HG03064 (cell line): Measurements from ENCODE around the gene GID4.
"Not testable (repeated sequence)": the region's sequence is repeated elsewhere in the genome, so short reads cannot be mapped to it uniquely, and the experiment has no call there.

Experiments used
- ATAC-seq: cut with Tn5 transposase; IDR thresholded peaks from one replicate; pipeline ENCODE4 v1.9.1; 2021; ENCODE audit warnings: low read depth; ENCODE audit not compliant: unreplicated experiment

Gene GID4

DNA sequence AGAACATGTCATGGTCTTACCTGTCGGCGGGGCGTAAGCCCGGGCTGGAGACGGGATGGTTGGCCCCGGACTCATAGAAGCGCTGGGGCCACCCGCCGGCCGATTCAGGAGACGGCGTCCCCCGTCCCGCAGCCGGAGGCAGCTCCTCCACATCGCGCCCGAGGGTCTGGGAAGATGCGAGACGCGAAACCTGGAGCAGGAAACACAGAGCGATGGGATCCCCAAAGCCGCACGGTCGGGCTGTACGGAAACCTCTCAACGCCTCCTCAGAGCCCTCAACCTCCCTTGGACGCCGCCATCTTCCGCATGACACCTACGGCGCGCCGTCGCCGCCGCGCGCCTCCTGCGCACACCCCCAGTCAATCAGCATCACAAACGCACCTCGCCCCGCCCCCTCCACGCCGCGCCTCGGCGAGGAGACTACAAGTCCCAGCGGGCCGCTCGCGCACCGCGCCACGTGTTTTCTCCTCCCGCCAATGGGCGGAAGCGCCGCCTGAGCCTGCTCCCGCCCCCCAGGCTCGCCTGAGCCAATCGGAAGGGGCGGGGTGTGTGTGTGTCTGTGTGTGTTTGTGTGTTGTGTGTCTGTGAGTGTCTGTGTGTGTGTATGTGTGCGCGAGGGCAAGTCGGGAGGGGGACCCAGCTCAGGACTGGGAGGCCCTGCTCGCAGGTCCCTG, at the start of gene GID4, which contains the start of gene ATPAF2:
GID4 (plus strand) TSS at position 548 of the 674 bp plus-strand sequence; CDS start at position 605, 57 bp downstream.
ATPAF2 (minus strand) TSS at position 308 of the 674 bp plus-strand sequence; CDS start at position 153, 155 bp downstream.
- ATAC-seq, result peak; percentile 78

DNA sequence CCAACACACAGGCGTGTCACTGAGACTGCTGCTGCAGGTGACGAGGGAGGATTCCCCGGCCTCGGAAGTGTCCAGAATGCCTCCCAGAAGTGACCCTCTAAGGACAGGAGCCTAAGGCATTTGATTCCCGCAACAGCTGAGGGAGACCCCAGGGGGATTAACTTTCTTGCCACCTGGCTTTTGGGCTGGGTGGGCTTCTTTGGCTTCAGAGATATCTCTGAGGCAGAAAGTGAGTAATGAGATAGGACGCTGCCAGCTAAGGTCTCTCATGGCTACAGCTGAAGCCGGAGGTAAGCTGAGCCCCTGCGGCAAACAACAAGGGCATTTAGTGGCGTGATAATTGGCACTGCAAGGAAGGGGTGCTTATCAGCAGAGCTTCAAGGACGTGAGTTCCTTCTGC, 49.6 kb upstream of the GID4 start:
- ATAC-seq, result no peak

DNA sequence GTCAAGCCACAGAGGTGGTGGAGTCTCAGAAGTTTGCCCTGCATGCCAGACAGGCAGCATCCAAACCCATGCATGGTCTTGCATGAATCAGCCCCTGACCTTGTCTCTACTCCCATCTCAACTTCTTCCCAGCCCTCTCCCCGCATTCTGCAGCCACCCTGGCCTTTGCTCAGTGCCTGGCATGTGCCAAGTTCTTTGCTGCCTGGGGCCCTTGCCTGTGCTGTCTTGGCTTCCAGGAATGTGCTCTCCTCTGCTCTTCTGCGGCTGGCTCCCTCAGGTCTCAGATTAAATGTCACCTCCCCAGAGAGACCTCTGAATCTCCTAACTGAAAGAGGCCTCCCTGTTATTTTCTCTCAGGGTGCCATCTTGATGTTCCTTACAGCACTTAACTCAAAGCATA, 48.9 kb upstream of the GID4 start:
- no peak for ATAC-seq

DNA sequence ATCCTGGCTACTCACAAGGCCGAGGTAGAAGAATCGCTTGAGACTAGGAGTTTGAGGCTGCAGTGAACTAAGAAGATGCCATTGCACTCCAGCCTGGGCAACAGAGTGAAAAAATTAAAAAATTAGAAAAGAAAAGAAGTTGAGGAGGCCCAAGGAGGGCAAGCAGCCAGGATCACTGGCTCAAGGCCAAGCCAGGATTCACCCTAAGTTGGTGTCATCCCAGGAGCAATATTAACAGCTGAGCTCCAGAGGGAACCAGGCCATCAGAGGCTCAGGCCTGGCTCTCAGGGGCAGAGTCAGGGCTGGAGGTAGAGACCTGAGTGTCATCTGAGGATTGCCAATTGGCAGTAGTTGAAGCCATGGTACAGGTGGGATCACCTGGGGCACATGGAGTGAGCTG, 45.8 kb upstream of the GID4 start:
- ATAC-seq, result no peak

DNA sequence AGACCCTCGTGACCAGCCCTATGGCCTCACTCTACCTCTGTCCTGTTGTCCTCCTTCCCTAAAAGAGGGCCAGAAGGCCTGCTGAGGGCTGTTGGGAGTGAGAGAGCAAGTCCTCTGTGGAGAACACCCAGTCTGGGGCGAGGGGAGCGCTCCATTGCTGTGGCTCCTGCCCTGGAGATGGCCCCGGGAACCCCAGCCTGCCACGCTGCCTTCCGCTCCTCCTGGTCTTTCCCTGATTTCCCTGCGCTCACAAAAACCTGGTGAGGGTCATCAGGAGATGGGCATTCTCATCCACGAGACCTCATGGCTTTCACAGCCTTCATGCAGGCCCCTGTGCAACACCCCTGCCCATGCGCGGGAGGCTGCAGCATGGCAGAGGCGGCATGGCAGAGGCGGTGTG, 45.4 kb upstream of the GID4 start:
- no peak for ATAC-seq

DNA sequence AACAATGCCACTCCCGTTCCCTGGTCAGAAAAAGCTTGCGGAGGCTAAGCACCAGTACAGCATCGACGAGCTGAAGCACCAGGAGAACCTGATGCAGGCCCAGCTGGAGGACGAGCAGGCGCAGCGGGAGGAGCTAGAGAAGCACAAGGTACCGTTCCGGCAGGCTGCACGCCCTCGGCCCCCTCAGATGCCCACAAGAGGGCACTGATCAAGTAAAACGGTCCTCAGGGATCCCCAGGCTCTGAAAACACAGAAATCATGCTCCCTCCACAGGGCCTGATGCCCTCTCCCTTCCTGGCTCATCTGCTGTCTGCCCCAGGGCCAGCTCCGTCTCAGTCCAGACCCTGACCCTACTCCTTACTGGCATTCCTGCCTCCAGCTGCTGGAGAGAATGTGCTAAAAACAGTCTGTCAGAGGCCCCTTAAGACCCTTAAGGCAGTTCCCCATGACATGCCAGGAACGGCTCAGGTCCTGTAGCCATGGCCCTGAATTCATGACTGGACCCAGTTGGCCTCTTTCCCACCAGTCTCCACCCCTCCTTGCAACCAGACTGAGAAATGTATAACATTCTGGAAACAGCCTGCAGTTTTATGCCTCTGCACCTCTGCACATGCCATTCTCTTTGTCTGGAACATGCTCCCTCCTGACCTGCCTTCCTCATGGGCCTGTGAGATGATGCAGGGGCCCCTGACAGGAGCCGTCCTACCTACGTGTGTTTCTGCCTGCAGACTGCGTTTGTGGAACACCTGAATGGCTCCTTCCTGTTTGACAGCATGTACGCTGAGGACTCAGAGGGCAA, 44.7 kb upstream of the GID4 start:
- no peak for ATAC-seq

DNA sequence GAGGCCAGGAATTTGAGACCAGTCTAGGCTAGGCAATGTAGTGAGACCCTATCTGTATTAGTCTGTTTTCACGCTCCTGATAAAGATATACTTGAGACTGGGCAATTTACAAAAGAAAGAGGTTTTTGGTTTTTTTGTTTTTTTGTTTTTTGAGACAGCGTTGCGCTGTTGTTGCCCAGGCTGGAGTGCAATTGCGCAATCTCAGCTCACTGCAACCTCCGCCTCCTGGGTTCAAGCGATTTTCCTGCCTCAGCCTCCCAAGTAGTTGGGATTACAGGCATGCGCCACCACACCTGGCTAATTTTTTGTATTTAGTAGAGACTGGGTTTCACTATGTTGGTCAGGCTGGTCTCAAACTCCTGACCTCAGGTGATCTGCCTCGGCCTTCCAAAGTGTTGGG, 43.3 kb upstream of the GID4 start:
- not testable (repeated sequence) for ATAC-seq

DNA sequence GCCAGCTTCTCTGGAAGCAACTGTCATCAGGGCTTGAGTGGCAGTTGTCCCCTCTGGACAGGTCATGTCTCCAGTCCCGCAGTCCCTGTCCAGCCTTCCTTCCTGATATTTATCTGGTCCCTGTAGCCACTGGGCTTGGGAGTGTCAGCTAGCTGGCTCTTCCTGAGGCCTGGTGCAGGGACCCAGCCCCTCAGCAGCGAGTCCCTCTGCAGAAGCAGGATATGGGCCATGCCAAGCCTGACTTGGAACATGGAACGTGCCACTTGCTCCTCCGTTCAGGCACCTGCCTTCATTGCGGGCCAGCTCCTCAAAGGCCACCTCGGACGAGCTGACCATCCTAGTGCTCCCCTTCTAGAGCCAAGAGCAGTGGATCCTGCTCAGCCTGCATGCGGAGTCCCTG, 40.3 kb upstream of the GID4 start:
- ATAC-seq, result no peak

DNA sequence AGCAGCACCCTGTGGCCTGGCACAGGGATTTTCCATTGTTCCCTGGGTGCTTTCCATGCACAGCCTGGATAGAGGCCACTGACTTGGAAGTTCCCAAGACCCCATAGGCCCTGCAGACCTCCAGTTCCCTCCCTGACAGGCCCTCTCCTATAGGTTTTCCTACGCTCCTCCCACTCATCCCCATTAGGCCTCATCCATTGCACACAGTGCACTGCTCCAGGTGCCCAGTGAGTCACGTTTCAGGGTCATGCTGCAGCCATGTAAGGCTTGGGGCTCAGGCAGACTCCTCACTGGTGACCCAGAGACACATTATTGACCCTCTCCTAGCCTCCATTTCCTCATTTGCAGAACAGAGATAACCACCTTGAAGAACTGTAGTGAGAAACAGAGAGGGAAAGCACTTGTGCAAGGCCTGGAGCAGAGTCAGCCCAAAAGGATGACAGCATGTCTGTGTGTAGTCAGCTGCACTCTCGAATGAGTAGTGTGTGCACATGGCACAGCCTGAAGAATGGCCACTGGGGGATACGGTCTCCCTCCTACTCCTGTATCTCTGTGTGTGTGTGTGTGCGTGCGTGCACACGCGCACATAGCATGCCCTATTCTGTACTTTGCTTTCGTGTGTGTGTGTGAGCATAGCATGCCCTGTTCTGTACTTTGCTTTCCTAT, 39.7 kb upstream of the GID4 start:
- no peak for ATAC-seq

DNA sequence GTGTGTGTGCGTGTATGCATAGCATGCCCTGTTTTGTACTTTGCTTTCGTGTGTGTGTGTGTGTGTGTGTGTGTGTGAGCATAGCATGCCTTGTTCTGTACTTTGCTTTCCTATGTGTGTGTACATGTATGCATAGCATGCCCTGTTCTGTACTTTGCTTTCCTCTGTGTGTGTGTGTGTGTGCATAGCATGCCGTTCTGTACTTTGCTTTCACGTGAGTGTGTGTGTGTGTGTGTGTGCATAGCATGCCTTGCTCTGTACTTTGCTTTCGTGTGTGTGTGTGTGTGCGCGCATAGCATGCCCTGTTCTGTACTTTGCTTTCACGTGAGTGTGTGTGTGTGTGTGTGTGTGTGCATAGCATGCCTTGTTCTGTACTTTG, 39.2 kb upstream of the GID4 start:
- ATAC-seq, result no peak

DNA sequence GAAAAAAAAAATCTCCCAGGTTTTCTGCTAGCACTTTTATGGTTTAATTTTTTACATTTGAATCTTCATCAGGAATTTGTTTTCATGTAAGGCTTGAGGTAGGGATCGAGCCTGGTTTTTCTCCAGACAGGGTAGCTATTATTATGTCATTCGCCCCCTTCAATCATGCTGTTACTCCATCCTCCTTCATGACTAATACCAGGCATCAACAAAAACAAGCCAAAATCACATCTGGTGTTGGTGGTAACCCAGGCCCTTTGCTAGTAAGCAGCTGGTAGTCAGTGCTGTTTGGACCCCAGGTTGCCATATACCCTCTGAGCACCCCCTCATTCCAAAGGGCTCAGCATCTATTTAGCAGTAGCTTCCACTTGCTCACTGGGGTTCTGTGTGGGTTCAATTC, 37.0 kb upstream of the GID4 start:
- ATAC-seq, result no peak

DNA sequence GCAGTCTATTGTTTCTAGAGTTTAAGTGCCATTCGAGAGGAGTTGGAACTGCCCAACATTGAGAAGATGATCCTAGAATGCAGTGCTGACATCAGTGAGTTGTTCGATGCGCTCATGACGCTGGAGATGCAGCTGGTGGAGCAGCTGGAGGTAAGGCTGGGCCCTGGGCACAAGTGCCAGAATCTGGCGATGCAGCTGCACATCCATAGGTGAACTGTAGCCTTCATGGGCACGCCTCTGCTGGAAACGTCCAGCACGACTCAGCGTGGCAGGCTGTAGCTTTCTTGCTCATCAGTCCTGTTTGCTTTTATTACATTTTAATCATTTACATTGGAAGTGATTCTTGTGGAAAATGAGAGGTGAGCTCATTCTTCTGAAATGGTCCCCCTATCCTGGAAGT, 34.9 kb upstream of the GID4 start:
- ATAC-seq, result no peak

DNA sequence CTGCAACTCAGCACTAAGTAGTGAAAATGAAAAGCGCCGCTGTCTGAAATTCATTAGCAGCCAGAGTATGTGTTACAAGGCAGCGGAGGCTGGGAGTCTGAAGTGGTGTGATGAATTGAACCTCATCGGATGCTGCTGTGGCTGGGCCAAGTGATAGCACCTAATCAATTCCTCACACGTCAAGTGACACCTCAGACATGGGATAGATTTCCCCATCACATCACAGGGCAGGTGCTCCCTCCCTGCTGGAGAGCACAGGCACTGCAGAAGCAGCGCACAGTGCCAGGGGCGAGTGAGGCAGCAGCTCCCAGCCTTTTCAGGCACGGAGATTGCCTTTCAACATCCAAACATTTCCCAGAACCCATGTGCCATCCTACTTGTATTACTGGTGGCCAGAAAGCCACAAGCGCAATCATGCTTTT, 34.3 kb upstream of the GID4 start:
- no peak for ATAC-seq

DNA sequence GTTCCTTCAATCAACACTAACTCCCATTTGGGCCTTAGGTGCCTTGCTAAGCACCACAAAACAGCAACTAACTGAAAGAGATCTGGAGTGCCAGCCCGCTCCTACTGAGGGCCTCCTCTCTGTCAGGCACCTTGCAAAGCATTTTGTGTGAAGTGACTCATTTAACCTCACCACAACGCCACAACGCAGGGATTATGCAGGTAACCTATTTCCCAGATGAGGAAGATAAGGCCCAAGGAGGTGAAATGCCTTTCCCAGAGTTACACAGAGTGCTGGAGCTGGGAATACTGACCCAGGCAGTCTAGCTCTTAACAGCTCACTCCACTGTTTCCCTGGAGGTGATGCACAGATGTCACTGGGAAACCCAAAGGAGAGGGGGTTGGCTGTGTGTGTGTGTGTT, 33.7 kb upstream of the GID4 start:
- no peak for ATAC-seq

DNA sequence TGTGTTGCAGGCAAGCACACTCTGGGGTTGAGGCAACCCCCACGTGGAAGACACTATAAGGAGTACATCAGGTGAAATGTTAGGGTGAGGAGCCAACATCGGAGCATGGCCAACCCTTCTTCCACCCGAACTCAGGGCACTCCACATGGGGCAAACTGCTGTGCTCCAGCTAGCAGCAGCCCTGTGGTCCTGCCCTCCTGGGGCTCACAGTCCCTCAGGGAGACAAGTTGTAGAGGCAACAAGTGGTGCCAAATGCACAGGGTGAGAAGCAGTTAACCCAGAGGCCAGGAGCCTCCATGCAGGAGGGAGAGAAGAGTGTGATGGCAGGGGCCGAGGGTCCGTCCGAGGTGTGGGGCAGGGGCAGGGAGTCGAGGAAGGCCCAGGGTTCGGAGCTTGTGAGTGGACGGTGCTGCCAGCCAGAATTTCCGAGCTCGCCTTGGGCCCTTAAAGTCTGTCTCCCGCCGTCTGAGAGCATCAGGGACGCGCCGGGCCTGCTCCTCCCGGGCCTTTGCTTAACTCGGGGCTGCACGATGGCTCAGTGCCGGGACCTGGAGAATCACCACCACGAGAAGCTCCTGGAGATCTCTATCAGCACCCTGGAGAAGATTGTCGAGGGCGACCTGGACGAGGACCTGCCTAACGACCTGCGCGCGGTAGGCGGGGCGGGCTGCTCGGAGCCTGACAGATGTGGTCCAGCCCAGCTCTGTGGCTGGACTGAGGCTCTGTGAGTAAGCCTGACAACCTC, 32.5 kb upstream of the GID4 start:
- ATAC-seq, result no peak

DNA sequence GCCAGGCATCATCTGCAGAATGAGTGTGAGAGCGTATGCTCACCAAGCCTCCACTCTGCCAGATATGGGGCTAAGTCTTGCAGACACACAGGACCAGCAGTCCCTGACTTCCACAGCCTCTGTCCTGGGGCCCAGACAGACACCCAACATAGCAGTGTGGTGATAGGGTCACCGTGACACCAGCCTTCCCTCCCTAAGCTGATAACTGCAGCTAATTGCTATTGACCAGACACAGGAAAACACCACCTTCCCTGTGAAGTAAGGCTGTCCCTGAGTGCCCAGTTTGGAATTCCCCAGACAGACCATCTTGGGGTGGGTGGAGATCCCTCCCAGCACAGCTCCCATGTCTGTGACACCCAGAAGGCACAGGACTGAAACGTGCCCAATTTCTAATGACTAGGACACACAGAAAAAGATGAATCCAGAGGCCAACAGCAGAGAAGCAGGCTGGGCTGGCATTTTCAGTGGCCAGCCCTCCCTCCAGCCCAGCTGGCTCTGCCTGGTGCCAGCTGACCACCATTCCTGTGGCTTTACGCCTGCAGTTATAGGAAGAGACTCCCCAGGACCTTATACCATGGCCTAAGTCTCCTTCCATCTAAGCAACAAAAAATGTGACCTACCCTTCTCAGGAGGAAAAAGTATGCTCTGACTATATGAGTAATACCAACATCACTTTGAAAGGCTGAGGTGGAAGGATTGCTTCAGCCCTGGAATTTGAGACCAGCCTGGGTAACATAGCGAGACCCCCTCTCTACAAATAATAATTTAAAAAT, 30.5 kb upstream of the GID4 start:
- ATAC-seq, result no peak

DNA sequence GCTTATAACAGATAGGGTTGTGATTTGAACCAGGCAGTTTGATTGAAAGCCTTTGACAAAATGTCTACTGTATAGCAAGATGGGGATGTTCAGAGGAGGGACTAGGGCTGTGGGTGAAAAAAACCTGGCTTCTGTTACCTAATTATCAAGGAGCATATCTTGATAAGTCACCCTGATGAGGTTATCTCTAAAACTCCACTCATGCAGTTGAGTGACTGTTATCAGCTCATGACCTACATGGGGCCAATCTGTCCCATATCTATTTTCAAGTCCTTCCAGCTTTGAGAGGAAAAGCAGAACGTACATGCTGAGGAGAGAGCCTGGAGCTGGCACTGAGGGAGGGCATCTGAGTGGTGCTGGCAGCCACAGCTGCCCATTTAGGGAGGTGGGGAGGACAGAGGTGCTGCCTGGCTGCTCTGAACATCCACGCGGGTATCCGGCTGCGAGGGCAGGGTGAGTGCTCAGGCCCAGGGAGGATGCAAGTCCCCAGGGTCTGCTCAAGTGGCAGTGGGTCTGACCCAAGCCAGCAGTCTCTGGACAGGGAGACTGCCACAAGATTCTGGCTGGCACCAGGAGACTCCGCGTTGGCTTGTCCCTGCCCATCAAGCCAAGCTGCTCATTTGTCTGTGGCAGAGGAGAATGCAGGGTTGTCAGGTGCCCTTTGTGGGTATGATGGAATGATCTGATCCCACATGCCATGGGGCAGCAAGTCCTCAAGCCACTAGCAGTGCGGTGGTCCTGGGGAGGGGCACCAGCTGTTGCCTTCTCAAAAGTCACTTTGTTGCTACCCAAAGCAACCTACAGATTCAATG, 29.4 kb upstream of the GID4 start:
- no peak for ATAC-seq

DNA sequence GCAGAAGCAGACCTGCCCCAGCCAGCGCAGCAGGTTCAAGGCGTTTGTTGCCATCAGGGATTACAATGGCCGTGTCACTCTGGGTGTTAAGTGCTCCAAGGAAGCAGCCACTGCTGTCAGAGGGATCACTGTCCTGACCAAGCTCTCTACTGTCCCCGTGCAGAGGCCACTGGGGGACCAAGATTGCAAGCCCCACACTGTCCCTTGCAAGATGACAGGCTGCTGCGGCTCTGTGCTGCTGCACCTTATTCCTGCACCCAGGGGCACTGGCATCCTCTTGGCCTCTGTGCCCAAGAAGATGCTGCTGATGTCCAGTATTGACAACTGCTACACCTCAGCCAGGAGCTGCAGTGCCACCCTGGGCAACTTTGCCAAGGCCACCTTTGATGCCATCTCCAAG, 27.9 kb upstream of the GID4 start:
- no peak for ATAC-seq

DNA sequence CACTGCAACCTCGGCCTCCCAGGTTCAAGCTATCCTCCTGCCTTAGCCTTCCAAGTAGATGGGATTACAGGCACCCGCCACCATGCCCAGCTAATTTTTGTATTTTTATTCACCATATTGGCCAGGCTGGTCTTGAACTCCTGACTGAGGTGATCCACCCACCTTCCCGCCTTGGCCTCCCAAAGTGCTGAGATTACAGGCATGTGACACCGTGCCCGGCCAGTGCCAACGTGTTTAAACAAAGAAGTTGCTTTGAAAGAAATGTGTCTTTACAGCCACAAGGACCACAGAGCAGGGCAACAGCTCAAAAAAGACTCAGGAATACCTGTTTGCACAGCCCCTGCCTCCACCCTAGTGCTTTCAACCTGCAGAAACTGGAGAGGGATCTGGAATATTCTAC, 25.2 kb upstream of the GID4 start:
- no peak for ATAC-seq
